ENCODE results near the gene ANKRD50. TPM values are rescaled to one million over a fixed set of nuclear protein-coding genes. Genes with fewer than 3 reads are reported as not detected.

The ANKRD50 gene
- total and polyA plus RNA-seq, 9 of the 15 experiments (the other 6 are each of a cell fraction or from before 2014, with no cell fraction given) = 2.0 to 8.0 (median 6.2) TPM

DNA sequence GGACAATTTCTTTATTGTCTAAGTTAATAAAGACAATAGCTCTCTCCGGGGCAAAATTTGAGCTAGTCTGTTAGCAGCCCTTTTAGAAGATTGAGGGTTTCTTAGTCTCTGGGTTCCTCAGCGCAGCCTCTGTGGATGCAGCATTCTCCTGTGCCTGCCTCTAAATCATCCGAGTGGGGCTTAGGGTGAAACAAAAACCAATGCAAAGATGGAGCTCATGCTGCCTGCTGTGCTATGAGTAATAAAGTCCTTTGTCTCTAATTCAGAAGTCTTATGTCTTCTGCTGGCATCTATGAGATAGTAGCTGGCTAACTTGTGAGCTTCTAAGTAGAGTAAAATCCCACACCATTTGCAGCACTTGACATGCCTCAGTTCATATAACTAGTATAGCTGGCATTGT lies 67.9 kb downstream of the ANKRD50 start:
- Histone ChIP-seq H4K20me1 (replicated peaks; ENCODE audit: control insufficient read depth, insufficient read depth, low read length) (no peaks in the 10 kb centered on the region), H3K36me3 (ENCODE audit: control insufficient read depth, insufficient read depth, low read length) (no peaks in the 10 kb centered on the region), H3K4me1 (replicated peaks in 1 of 2; ENCODE audit: control insufficient read depth in 2 of 2, insufficient read depth in 2 of 2, low read length in 2 of 2) (no peaks in the 10 kb centered on the region), H3K9ac (ENCODE audit: insufficient read depth in 1 of 2, low read depth in 2 of 2, low read length in 2 of 2) (no peak overlapping the region), H3K9me3 (replicated peaks; ENCODE audit: control insufficient read depth, insufficient read depth, low read depth, low read length) (no peaks in the 10 kb centered on the region), H3K4me2 (ENCODE audit: insufficient read depth, low read length) (no peak overlapping the region), H3K27ac (ENCODE audit: extremely low read depth, low read depth, low read length) (no peak overlapping the region), H3K4me3 (no peak overlapping the region), H2AFZ (ENCODE audit: low read depth, low read length) (no peak overlapping the region), H3K79me2 (ENCODE audit: control insufficient read depth, insufficient read depth, low read length) (no peaks in the 10 kb centered on the region), H3K27me3 (ENCODE audit: control insufficient read depth in 2 of 2, insufficient read depth in 2 of 2, low read length in 2 of 2) (no peaks in the 10 kb centered on the region), H3K9me1 (ENCODE audit: control insufficient read depth, insufficient read depth, low read length) (no peaks in the 10 kb centered on the region)
- ATAC-seq = no peak
- no peak for DNase-seq (ENCODE audit: extremely low read depth in 1 of 4, low spot score in 3 of 4)
- intact Hi-C loops (cut with micrococcal nuclease) = no loop called here
- CTCF ChIA-PET (ENCODE audit: low intra/inter-chr PET ratio) = no interaction called here
- WGBS (ENCODE audit: insufficient coverage, low coverage, missing lambda C conversion rate) = 31% methylated on average over 3 of the region's 3 CpGs
- FAIRE-seq = no peak
- TF ChIP-seq ETV6 (IDR thresholded peaks at IDR 0.05; ENCODE audit: borderline replicate concordance in 1 of 2, low read depth in 2 of 2, low read length in 1 of 2) (no peak), ETV6 (CRISPR knock-in tag; IDR thresholded peaks at IDR 0.05; ENCODE audit: borderline replicate concordance) (no peak), SP2 (IDR thresholded peaks at IDR 0.05; ENCODE audit: extremely low read depth, low read depth, low read length, poor library complexity, severe bottlenecking) (no peak), JUND (IDR thresholded peaks at IDR 0.05; ENCODE audit: borderline replicate concordance, low read depth, low read length) (no peak), JUND (tag; IDR thresholded peaks at IDR 0.05; ENCODE audit: borderline replicate concordance, low read depth, low read length) (no peak), CHD2 (IDR thresholded peaks at IDR 0.05; ENCODE audit: low read depth, low read length) (no peak), ZC3H8 (IDR thresholded peaks at IDR 0.05) (no peak), YBX1 (IDR thresholded peaks at IDR 0.05) (no peak), NCOR1 (IDR thresholded peaks at IDR 0.05) (no peak), POLR3A (IDR thresholded peaks at IDR 0.05; ENCODE audit: borderline replicate concordance, extremely low read depth, insufficient read depth, insufficient read length) (no peak), BMI1 (IDR thresholded peaks at IDR 0.05; ENCODE audit: low read length) (no peak), DPF2 (IDR thresholded peaks at IDR 0.05) (no peak), HOXB6 (CRISPR knock-in tag; IDR thresholded peaks at IDR 0.05; ENCODE audit: borderline replicate concordance) (no peak), ZNF77 (CRISPR knock-in tag; IDR thresholded peaks at IDR 0.05) (no peak), ARID1B (IDR thresholded peaks at IDR 0.05) (no peak)
- TF ChIP-seq, protein P1, sequence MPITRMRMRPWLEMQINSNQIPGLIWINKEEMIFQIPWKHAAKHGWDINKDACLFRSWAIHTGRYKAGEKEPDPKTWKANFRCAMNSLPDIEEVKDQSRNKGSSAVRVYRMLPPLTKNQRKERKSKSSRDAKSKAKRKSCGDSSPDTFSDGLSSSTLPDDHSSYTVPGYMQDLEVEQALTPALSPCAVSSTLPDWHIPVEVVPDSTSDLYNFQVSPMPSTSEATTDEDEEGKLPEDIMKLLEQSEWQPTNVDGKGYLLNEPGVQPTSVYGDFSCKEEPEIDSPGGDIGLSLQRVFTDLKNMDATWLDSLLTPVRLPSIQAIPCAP (CRISPR knock-in tag; IDR thresholded peaks at IDR 0.05; ENCODE audit: borderline replicate concordance) = no peak
- TF ChIP-seq, protein P2, sequence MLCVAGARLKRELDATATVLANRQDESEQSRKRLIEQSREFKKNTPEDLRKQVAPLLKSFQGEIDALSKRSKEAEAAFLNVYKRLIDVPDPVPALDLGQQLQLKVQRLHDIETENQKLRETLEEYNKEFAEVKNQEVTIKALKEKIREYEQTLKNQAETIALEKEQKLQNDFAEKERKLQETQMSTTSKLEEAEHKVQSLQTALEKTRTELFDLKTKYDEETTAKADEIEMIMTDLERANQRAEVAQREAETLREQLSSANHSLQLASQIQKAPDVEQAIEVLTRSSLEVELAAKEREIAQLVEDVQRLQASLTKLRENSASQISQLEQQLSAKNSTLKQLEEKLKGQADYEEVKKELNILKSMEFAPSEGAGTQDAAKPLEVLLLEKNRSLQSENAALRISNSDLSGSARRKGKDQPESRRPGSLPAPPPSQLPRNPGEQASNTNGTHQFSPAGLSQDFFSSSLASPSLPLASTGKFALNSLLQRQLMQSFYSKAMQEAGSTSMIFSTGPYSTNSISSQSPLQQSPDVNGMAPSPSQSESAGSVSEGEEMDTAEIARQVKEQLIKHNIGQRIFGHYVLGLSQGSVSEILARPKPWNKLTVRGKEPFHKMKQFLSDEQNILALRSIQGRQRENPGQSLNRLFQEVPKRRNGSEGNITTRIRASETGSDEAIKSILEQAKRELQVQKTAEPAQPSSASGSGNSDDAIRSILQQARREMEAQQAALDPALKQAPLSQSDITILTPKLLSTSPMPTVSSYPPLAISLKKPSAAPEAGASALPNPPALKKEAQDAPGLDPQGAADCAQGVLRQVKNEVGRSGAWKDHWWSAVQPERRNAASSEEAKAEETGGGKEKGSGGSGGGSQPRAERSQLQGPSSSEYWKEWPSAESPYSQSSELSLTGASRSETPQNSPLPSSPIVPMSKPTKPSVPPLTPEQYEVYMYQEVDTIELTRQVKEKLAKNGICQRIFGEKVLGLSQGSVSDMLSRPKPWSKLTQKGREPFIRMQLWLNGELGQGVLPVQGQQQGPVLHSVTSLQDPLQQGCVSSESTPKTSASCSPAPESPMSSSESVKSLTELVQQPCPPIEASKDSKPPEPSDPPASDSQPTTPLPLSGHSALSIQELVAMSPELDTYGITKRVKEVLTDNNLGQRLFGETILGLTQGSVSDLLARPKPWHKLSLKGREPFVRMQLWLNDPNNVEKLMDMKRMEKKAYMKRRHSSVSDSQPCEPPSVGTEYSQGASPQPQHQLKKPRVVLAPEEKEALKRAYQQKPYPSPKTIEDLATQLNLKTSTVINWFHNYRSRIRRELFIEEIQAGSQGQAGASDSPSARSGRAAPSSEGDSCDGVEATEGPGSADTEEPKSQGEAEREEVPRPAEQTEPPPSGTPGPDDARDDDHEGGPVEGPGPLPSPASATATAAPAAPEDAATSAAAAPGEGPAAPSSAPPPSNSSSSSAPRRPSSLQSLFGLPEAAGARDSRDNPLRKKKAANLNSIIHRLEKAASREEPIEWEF (CRISPR knock-in tag; IDR thresholded peaks at IDR 0.05) = no peak
- POLR2A ChIA-PET = no interaction called here
- BruUV-seq (replicated peaks) = no TSS peak
- in situ Hi-C loops (cut with MboI) = no loop called here
